Jurkat, Clone E6-1 (cell line): Measurements from ENCODE around the gene GTF2B. TPM values are rescaled to one million over a fixed set of nuclear protein-coding genes. Genes with fewer than 3 reads are reported as not detected.
"Not testable (repeated sequence)": the region's sequence is repeated elsewhere in the genome, so short reads cannot be mapped to it uniquely, and the experiment has no call there.

Experiments used
- DNase-seq: peaks from one replicate; pipeline ENCODE4 v3.0.0-alpha.2; 2011; ENCODE audit warnings: low read depth, low spot score
- H3K4me3 ChIP-seq: 2 replicates; pipeline ENCODE4 v1.5.1; 2011; ENCODE audit warnings: mild to moderate bottlenecking, low read length, control low read depth, moderate library complexity
- polyA plus RNA-seq: library from polyadenylated mRNA; unstranded; fragments of >200 nt; gene quantifications from one replicate; pipeline ENCODE4 v1.2.1, GENCODE V29; 2012; ENCODE audit warnings: missing spikeins; ENCODE audit not compliant: insufficient read length, insufficient read depth

Gene GTF2B, protein sequence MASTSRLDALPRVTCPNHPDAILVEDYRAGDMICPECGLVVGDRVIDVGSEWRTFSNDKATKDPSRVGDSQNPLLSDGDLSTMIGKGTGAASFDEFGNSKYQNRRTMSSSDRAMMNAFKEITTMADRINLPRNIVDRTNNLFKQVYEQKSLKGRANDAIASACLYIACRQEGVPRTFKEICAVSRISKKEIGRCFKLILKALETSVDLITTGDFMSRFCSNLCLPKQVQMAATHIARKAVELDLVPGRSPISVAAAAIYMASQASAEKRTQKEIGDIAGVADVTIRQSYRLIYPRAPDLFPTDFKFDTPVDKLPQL
- 71.4 TPM for polyA plus RNA-seq

DNA sequence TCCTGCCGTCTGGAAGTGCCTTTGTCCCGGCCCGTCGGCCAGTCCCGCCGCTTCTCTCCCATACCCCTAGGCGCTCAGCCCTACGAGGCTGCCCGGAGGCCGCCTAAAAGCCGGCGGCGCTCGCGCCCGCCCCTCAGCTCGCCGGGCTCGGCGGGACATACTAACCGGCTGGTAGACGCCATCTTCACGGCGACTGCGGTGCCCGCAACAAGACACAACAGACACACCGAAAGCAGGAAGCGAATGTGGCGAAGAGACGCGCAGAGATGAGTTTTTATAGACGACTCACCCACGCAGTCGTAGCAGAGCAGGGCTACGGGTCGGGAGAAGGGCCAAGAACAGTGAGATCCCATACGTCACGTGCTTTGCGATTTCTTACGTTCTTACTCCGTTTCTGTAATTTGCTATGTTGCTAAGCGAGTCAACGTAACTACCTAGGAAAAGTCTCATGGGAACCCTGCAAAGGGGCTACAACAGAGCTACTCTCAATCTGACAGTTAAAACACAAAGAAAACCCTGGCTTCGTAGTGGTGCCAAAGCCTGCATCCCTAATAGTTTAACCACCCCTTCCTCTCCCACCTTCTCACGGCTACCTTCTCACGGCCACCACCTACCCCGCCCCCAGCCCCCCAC, at the start of gene GTF2B:
GTF2B (minus strand) TSS at position 250 of the 633 bp plus-strand sequence; CDS start at position 182, 68 bp downstream.
- H3K4me3 ChIP-seq = peak within 1 kb of the TSS; percentile 97
- peak; percentile 98 for DNase-seq

DNA sequence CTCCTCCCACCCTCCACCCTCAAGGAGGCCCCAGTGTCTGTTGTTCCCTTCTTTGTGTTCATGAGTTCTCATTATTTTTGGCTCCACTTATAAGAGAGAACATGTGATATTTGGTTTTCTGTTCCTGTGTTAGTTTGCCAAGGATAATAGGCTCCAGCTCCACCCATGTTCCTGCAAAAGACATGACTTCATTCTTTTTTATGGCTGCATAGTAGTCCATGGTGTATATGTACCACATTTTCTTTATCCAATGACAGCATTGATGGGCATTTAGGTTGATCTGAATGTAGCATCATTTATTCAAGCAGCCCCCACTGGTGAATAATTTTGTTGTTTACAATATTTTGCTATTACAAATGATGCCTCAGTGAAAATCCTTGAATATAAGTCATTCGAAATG, 47.2 kb upstream of the GTF2B start:
- not testable (repeated sequence) for H3K4me3 ChIP-seq, DNase-seq

DNA sequence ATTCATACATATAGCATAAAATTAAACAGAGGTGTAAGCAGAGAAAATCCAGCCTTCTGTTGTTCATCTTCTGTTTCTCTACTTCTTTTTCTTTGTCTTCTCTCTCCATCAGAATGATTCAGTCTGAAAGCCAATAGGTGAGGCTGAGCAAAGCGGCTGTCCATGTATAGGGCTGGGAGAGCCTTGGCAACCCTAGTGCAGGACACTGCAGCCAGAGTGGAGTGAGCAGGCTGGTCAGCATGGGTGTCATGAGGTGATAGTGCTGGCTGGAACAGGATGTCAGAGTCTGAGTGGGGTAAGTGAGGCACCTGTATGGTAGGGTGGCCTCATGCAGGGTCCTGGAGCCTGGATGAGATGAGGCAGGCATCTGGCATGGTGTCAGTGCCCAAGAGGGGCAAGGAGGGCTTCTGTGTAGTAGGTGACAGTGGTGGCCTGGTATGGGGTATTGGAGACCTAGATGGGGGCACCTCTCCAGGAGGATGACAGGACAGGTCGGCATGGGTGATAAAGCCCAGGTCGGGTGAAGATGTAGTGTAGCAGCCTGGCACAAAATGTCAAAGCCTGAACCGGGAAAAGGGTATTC, 45.5 kb upstream of the GTF2B start:
- no peak overlapping the region for H3K4me3 ChIP-seq
- no peak for DNase-seq

DNA sequence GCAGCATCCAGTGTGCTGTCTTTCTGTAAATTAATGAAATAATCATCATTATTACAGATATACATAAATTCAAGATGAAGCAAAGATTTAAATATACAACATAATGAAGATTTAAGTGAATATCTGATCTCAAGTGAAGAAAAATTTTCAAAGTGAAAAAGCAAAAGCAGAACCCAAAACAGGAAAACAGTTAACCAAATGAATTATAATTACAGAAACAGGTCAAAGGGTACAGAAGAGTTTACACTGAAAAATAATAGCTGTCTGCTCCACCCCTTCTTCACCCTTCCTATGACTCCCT, 44.8 kb upstream of the GTF2B start:
- no peak overlapping the region for H3K4me3 ChIP-seq
- no peak for DNase-seq

DNA sequence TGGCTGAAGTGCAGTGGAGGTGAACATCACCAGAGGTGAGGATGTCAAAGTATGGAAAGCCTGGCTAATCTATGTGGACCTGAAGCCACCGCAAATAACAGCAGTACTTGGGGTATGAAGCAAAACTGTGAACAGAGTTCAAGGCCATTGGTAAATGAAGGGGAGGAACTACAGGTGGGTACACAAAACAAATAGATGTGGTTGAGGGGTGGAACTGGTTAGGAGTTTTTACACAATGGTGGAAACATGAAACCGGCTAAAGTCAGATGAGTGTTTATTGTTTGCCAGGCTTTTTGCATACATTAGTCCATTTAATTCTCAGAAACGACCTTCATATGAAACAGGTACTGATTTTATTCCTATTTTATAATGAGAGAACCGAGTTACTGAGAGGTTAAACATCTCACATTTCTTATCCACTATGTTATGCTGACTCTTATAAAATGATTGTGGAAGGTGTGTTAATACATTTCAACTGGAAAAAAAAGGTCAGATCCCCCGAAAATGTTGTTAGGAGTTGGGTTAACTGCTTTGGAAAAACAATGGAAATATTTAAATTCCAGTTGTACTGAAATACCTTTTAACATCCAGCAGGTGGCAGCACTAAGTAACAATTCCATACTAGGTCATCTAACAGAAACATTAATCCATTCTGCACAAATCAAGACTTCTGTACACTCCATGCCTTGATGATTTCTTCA, 44.3 kb upstream of the GTF2B start:
- DNase-seq = peak; percentile 32
- H3K4me3 ChIP-seq = no peak overlapping the region

DNA sequence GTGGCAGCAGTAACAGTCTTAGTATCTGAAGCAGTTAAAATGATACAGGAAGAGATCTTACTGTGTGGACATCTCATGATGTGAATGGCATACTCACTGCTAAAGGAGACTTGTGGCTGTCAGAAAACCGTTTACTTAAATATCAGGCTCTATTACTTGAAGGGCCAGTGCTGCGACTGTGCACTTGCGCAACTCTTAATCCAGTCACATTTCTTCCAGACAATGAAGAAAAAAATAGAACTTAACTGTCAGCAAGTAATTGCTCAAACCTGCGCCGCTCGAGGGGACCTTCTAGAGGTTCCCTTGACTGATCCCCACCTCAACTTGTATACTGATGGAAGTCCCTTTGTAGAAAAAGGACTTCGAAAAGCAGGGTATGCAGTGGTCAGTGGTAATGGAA, 38.8 kb upstream of the GTF2B start:
- DNase-seq = not testable (repeated sequence)

DNA sequence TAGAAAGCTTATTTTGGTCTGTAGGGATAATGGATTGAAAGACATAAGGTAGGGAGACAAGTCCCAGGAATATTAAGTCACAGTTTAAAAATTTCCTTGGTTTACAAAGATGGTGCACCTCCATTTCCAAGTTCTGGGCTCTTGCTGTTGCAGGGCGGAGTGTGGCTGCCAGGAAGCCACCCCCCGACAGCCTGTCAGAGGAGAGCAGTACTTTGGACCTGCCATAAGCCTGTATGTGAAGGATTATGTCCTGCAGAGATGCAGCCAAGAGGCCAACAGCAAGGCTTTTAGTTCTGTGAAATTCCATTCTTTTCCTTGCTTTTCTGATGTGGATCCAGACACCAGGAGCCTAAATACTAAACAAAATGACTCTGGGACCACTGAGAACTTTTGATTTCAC, 31.9 kb upstream of the GTF2B start:
- DNase-seq = no peak
- no peak overlapping the region for H3K4me3 ChIP-seq

More for the DNA sequence above, 38.8 kb upstream of the GTF2B start:
- H3K4me3 ChIP-seq = not testable (repeated sequence)

DNA sequence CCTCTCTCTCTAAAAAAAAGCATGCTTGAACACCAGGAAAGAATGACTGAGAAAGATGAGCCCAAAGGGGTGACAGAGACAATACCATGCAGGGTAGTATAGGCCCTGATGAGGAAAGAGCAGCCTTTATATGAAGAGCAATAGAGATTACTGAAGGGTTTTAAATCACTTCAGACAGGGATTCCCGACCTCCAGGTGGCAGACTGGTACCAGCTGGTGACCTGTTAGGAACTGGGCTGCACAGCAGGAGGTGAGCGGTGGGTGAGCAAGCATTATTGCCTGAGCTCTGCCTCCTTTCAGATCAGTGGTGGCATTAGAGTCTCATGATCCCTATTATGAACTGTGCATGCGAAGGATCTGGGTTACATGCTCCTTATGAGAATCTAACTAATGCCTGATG, 30.8 kb upstream of the GTF2B start:
- DNase-seq = no peak
- H3K4me3 ChIP-seq = no peak overlapping the region

DNA sequence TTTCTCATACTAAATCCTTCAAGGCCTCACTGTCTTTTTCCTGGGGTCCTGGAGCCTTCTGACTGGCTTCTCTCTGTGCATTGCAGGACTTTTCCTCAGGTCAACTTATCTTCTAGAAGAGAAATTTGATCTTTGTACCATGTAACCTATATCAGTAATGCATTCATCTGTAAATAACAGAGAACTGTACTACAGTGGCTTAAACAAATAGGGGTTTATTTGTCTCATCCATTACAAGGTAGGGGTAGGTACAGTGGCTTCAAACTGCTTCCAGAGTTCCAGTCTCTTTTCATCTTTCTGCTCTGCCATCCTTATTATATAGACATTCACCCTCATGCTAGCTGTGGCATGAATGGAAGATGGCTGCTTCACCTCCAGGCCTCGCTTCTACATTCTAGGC, 29.5 kb upstream of the GTF2B start:
- no peak overlapping the region for H3K4me3 ChIP-seq
- DNase-seq = no peak

DNA sequence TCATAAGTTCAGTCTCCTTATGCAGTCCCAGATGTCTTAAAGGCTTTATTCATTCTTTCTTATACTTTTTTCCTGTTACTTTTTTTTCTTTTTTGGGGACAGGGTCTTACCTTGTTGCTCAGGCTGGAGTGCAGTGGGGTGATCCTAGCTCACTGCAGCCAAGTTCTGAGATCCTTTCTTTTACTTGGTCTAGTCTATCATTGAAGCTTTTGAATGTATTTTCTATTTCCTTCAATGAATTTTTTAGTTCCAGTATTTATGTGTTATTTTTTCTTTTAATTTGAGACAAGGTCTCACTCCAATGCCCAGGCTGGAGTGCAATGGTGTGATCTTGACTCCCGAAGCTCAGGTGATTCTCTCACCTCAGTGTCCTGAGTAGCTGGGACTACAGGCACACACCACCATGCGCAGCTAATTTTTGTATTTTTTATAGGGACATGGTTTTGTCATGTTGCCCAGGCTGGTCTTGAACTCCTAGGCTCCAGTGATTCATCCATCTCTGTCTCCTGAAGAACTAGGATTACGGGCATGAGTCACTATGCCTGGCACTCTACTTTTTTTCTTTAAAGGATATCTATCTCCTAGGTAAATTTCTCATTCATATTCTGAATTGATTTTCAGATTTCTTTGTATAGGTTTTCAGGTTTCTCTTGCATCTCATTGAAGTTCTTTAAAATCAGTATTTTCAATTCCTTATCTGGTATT, 26.1 kb upstream of the GTF2B start:
- no peak overlapping the region for H3K4me3 ChIP-seq
- DNase-seq = no peak

DNA sequence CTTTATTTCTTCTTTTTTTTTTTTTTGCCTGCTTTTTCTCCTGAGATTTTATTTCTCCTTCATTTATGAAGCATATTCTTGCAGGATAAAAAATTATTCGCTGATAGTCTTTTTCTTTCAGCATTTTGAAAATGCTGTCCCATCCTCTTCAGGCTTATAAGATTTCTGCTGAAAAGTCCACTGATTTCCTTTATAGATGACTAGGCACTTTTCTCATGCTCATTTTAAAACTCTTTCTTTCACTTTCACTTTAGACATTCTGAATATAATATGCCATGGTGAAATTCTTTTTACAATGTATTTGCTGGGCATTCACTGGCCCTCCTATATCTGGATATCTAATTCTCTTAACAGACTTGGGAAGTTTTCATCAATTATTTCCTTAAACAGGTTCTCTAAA, 25.5 kb upstream of the GTF2B start:
- no peak overlapping the region for H3K4me3 ChIP-seq
- no peak for DNase-seq

DNA sequence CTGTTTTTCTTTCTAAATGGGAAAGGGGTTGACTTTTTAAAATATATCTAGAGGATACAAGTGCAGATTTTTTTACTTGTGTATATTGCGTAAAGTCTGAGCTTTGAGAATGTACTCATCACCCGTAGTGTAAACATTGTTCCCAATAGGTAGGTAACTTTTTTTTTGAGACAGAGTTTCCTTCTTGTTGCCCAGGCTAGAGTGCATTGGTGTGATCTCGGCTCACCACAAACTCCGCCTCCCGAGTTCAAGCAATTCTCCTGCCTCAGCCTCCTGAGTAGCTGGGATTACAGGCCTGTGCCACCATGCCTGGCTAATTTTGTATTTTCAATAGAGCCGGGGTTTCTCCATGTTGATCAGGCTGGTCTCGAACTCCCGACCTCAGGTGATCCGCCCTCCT, 20.4 kb upstream of the GTF2B start:
- H3K4me3 ChIP-seq, DNase-seq: not testable (repeated sequence)

DNA sequence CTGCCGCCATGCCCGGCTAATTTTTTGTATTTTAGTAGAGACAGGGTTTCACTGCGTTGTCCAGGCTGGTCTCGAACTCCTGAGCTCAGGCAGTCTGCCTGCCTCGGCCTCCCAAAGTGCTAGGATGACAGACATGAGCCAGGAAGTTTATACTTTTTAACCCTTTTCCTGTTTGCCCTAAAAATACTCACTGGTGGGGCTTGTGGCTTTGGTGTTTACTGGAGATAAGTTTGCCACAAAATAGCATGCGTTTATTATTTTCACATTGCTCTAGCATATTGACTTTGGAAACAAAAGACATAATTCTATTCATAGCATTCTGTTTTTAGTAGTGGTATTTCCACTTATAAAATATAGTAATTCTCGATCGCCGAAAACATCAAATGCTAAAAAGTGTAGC, 19.8 kb upstream of the GTF2B start:
- H3K4me3 ChIP-seq = no peak overlapping the region
- no peak for DNase-seq

DNA sequence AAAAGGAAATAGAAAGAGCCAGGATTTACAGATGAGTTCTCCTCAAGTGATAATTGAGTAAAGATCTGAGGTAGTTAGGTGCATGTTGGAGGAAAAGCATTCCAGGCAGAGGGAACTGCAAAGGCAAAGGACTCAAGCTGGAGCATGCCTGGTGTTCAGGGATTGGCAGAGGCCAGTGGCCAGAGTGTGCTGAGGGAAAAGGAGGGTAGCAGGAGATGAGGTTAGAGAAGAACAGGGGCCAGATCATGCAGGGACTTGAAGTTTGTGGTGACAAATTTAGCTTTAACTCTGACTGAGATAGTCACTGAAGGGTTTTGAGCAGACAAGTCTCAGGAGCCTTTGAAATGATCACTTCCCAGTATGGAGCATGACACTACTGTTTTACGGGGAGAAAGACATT, 19.0 kb upstream of the GTF2B start:
- no peak overlapping the region for H3K4me3 ChIP-seq
- DNase-seq = no peak

DNA sequence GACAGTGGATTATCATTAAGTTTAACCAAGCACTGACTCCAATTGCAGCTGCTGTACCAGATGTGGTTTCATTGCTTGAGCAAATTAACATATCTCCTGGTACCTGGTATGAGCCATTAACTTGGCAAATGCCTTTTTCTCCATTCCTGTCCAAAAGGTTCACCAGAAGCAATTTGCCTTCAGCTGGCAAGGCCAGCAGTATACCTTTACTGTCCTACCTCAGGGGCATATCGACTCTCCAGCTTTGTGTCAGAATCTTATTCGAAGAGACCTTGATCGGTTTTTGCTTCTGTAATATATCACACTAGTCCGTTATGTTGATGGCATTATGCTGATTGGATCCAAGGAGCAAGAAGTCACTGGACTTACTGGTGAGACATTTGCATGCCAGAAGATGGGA, 9.5 kb upstream of the GTF2B start:
- DNase-seq = no peak
- H3K4me3 ChIP-seq = no peak overlapping the region

DNA sequence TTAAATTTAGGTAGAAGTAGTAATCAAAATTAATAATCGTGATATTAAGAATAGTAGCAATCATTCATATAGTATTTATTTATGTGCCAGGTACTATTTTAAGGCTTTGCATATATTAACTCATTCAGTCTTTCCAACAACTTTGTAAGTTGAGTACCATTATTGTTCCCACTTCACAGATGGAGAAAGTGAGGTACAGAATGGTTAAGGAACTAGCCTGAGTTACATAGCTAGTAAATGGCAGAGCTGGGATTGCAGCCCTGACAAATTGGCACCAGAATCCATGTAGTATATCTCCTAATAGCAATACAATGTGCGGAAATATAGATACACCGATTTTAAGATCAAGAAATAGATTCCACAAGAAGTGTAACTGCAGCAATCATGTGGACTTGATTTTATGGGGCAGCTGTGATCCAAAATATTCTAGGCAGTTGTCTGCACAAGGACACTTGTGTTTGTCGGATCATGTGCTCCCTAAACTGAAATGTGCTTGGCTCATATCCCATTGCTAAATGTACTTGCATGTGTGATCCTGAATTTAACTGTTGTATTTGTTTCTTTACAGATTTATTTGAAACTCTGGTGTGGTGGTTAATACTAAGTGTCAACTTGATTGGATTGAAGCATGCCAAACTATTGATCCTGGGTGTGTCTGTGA, 5.8 kb upstream of the GTF2B start:
- H3K4me3 ChIP-seq = no peak overlapping the region
- DNase-seq = no peak

DNA sequence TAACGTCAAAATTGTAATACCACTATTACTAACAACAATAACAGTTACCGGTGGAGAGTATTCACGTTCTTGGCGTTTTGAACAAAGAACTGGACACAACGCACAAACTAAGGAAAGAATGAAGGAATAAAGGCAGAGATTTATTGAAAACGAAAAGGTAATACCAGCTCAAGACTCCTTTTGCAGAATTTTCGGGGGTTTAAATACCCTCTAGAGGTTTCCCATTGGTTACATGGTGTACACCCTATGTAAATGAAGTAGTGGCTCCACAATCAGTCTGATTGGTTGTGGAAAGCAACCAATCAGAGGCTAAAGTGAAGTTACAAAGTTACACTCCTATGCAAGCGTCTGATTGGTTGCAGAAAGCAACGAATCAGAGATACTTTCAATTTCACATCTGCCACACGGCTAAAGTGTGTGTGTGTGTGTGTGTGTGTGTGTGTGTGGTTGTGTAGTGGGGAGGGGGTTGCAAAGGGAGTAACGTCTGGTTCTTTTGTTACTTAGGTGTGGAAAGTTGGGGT, 1.1 kb upstream of the GTF2B start:
- no peak overlapping the region; the same call in 1 of the 2 replicates for H3K4me3 ChIP-seq

DNA sequence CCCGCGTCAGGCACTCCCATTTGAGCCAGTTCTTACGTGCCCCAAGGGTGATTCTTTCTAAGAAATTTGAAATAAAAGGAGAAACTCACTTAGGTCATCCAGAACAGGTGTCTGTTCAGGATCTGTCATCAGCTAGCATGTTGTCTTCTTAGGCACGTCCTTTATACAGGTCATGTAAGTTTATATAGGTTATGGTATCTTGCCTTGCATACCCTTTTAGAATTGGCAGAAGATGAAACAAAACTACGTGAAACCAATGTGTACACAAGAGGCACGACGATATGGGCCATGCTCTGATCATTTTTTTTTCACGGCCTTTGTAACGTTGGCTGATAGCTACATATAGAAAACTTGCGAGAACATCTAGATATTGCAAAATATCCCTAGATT, 579 bp upstream of the GTF2B start:
- no peak for DNase-seq
- peak overlapping the region; percentile 97 for H3K4me3 ChIP-seq

More for the DNA sequence above, 1.1 kb upstream of the GTF2B start:
- peak; percentile 52 for DNase-seq
